OCI-LY1 (cell line): ENCODE results near the gene BPIFB2.

Source experiments
- H2AFZ ChIP-seq: fragments of 200-600 bp; sonication (generic), shearing (Covaris generic); 2 replicates; pipeline ENCODE4 v1.6.0; 2014; ENCODE audit warnings: antibody characterized with exemption, mild to moderate bottlenecking, low read length
- H3F3A ChIP-seq: fragments of 200-600 bp; sonication (generic), shearing (Covaris generic); 2 replicates; pipeline ENCODE4 v1.6.0; 2014; ENCODE audit warnings: mild to moderate bottlenecking, antibody characterized with exemption, low read length, moderate library complexity; ENCODE audit not compliant: insufficient read depth
- H3K27ac ChIP-seq: fragments of 200-600 bp; sonication (generic); 2 replicates; pipeline ENCODE4 v1.5.1; 2014; ENCODE audit warnings: low read length, mixed run types, mild to moderate bottlenecking, low read depth; ENCODE audit not compliant: poor library complexity, severe bottlenecking
- H3K27me3 ChIP-seq: fragments of 200-600 bp; sonication (generic); 2 replicates; pipeline ENCODE4 v1.6.0; 2014; ENCODE audit warnings: antibody characterized with exemption, mild to moderate bottlenecking, low read length, moderate library complexity; ENCODE audit not compliant: insufficient read depth
- H3K36me3 ChIP-seq: fragments of 200-600 bp; sonication (generic); 2 replicates; pipeline ENCODE4 v1.6.1; 2014; ENCODE audit warnings: mild to moderate bottlenecking, antibody characterized with exemption, low read length, moderate library complexity, mixed read lengths; ENCODE audit not compliant: insufficient read depth
- H3K4me1 ChIP-seq: fragments of 200-600 bp; sonication (generic); 2 replicates; pipeline ENCODE4 v1.5.1; 2014; ENCODE audit warnings: mild to moderate bottlenecking, low read length, moderate library complexity; ENCODE audit not compliant: insufficient read depth, severe bottlenecking
- H3K4me2 ChIP-seq: fragments of 200-600 bp; sonication (generic), shearing (Covaris generic); 2 replicates; pipeline ENCODE4 v1.6.1; 2014; ENCODE audit warnings: low read length
- H3K4me3 ChIP-seq: fragments of 200-600 bp; sonication (generic); 2 replicates; pipeline ENCODE4 v1.5.1; 2014; ENCODE audit warnings: low read length, low read depth, mild to moderate bottlenecking, mixed read lengths; ENCODE audit not compliant: poor library complexity, severe bottlenecking
- H3K79me2 ChIP-seq: fragments of 200-600 bp; shearing (Covaris generic); 2 replicates; pipeline ENCODE4 v1.6.1; 2016; ENCODE audit warnings: mixed run types, low read length, mixed read lengths; ENCODE audit not compliant: insufficient read depth
- H3K9ac ChIP-seq: fragments of 200-600 bp; sonication (generic), shearing (Covaris generic); 2 replicates; pipeline ENCODE4 v1.6.1; 2014; ENCODE audit warnings: mild to moderate bottlenecking, low read length, mixed read lengths
- H3K9me2 ChIP-seq: fragments of 200-600 bp; sonication (generic), shearing (Covaris generic); 2 replicates; pipeline ENCODE4 v1.6.1; 2014; ENCODE audit warnings: low read depth, mild to moderate bottlenecking, low read length, mixed read lengths
- H3K9me3 ChIP-seq: fragments of 200-600 bp; shearing (Covaris generic); 2 replicates; pipeline ENCODE4 v1.6.1; 2014; ENCODE audit warnings: low read length, mixed read lengths
- H4K20me1 ChIP-seq: fragments of 200-600 bp; sonication (generic), shearing (Covaris generic); 2 replicates; pipeline ENCODE4 v1.6.0; 2016; ENCODE audit warnings: mild to moderate bottlenecking, low read length; ENCODE audit not compliant: insufficient read depth
- EZH2 ChIP-seq: fragments of 200-600 bp; sonication (generic), shearing (Covaris generic); IDR thresholded peaks from 2 replicates; pipeline ENCODE4 v1.8.0; 2017; ENCODE audit warnings: borderline replicate concordance, mixed run types, mild to moderate bottlenecking, antibody characterized with exemption, low read length, moderate library complexity, mixed read lengths
- TF ChIP-seq, protein P1 (sequence below): fragments of 200-600 bp; sonication (generic), shearing (Covaris generic); IDR thresholded peaks from 2 replicates; pipeline ENCODE4 v1.5.1; 2017; ENCODE audit warnings: mild to moderate bottlenecking, antibody characterized with exemption, low read length, moderate library complexity, mixed read lengths

Gene BPIFB2

DNA sequence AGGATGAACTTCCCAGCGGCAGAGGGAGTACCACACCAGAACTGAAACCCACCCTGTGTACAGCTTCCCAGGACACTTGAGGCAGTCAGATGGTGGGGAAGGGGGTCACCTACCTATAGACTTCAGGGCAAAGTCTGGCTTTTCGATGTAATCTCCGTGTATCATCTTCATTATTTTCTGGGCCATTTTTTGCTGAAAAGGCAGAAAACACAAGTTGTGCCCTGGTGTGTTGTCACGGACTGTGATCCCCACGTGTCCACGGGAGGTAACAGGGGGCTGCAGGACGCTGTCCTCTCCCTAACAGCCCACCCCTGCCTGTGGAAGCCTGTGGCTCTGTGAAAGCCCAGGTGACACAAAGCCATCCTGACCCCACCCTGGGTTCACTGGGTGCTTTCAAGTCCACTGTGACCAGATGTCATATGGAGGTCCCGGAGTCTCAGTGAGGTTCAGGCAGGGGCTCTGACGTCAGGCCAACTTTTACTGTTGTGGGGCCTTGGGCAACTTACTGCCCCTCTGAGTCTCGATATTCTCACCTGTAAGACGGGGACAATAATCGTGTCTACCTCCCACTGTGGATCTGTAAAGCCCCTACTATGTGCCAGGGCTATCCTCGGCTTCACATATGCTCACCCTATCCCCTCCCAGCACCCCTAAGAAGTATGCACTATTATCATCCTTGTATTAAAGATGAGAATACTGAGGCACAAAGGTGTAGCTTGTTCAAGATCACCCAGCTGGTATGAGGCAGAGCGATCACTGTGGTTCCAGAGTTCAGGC lies 17.8 kb upstream of the BPIFB2 start:
- Histone ChIP-seq H3K9me2 (no peaks in the 10 kb centered on the region), H3K4me3 (no peak overlapping the region), H3K79me2 (no peaks in the 10 kb centered on the region), H3K27ac (no peak overlapping the region), H3K4me2 (no peak overlapping the region), H3K9me3 (no peaks in the 10 kb centered on the region), H3K27me3 (no peaks in the 10 kb centered on the region; the same call in 1 of the 2 replicates), H3K36me3 (no peaks in the 10 kb centered on the region), H4K20me1 (no peaks in the 10 kb centered on the region), H2AFZ (no peak overlapping the region), H3K4me1 (no peaks in the 10 kb centered on the region), H3K9ac (no peak overlapping the region), H3F3A (no peaks in the 10 kb centered on the region)
- TF ChIP-seq EZH2: no peak
- TF ChIP-seq, protein P1, sequence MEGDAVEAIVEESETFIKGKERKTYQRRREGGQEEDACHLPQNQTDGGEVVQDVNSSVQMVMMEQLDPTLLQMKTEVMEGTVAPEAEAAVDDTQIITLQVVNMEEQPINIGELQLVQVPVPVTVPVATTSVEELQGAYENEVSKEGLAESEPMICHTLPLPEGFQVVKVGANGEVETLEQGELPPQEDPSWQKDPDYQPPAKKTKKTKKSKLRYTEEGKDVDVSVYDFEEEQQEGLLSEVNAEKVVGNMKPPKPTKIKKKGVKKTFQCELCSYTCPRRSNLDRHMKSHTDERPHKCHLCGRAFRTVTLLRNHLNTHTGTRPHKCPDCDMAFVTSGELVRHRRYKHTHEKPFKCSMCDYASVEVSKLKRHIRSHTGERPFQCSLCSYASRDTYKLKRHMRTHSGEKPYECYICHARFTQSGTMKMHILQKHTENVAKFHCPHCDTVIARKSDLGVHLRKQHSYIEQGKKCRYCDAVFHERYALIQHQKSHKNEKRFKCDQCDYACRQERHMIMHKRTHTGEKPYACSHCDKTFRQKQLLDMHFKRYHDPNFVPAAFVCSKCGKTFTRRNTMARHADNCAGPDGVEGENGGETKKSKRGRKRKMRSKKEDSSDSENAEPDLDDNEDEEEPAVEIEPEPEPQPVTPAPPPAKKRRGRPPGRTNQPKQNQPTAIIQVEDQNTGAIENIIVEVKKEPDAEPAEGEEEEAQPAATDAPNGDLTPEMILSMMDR: no peak

DNA sequence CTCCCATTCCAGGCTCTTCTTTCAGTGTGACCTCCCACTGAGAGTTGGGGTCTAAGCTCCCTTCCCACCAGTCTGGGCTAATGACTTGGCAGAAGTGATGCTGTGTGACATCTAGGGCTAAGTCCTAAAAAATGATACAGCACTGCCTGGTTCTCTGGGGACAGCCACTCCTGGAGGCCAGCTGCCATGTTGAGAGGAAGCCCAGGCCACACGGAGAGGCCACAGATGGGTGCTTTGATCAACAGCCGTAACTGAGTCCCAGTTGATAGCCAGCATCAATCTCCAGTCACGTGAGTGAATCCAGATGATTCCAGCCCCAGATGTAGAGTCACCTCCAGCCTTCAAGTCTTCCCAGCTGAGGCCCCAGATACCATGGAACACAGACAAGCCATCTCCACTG lies 17.1 kb upstream of the BPIFB2 start:
- Histone ChIP-seq H3K36me3 (no peaks in the 10 kb centered on the region; the same call in 1 of the 2 replicates), H3K9me2 (no peaks in the 10 kb centered on the region), H3K27ac (no peak overlapping the region), H3K4me1 (no peaks in the 10 kb centered on the region), H4K20me1 (no peaks in the 10 kb centered on the region), H3K9ac (no peak overlapping the region), H3K4me2 (no peak overlapping the region), H3K9me3 (peaks cover 5% of the 10 kb centered on the region; the same call in 1 of the 2 replicates), H2AFZ (no peak overlapping the region), H3K27me3 (no peaks in the 10 kb centered on the region; the same call in 1 of the 2 replicates), H3K4me3 (no peak overlapping the region), H3F3A (no peaks in the 10 kb centered on the region), H3K79me2 (no peaks in the 10 kb centered on the region)
- TF ChIP-seq, protein P1: no peak
- TF ChIP-seq EZH2: no peak

- H3K9ac ChIP-seq: no peak overlapping the region
- H3K4me1 ChIP-seq: no peaks in the 10 kb centered on the region
- H3K79me2 ChIP-seq: no peaks in the 10 kb centered on the region
- H3K27me3 ChIP-seq: no peaks in the 10 kb centered on the region
- no peaks in the 10 kb centered on the region for H4K20me1 ChIP-seq
- H2AFZ ChIP-seq: no peak overlapping the region
- H3K27ac ChIP-seq: no peak overlapping the region
- no peak for TF ChIP-seq EZH2
- TF ChIP-seq, protein P1: no peak
- H3K36me3 ChIP-seq: no peaks in the 10 kb centered on the region; the same call in 1 of the 2 replicates
- peaks cover 9% of the 10 kb centered on the region; the same call in 1 of the 2 replicates for H3K9me3 ChIP-seq
- H3K4me3 ChIP-seq: no peak overlapping the region
- H3K9me2 ChIP-seq: no peaks in the 10 kb centered on the region
- H3K4me2 ChIP-seq: no peak overlapping the region
- no peaks in the 10 kb centered on the region for H3F3A ChIP-seq
Measured at GRCh38 chr20:32991383-32991782, 16.1 kb upstream of the BPIFB2 start.
